NB4 (cell line): ENCODE data around the gene SEMA5A.

Experiments
- MYC ChIP-seq: IDR thresholded peaks from 2 replicates; pipeline ENCODE4 v1.6.1; 2011; ENCODE audit warnings: low read depth, low read length
- TF ChIP-seq, protein P1 (sequence below): IDR thresholded peaks from one replicate; pipeline ENCODE4 v1.5.1; 2012; ENCODE audit warnings: low read depth, low read length

DNA sequence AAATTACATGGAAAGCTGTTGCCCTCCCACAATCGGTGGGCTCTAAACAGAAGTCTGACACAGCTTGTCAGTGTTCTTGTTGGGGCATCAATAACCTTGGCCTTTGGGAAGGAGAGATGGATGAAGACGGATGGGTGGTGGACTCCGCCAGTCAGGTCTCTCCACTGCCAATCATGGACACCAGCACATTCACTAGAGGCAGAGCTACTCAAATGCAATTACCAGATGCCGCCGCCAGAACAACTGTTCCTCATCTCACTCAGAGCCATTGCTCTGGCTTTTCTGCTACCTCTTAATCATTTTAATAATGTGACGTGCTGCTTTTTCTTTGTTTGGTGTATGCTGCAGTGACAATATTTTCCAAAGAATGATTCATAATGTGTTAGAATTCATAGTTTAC lies 27.9 kb upstream of the SEMA5A start:
- no peak for TF ChIP-seq MYC
- TF ChIP-seq, protein P1, sequence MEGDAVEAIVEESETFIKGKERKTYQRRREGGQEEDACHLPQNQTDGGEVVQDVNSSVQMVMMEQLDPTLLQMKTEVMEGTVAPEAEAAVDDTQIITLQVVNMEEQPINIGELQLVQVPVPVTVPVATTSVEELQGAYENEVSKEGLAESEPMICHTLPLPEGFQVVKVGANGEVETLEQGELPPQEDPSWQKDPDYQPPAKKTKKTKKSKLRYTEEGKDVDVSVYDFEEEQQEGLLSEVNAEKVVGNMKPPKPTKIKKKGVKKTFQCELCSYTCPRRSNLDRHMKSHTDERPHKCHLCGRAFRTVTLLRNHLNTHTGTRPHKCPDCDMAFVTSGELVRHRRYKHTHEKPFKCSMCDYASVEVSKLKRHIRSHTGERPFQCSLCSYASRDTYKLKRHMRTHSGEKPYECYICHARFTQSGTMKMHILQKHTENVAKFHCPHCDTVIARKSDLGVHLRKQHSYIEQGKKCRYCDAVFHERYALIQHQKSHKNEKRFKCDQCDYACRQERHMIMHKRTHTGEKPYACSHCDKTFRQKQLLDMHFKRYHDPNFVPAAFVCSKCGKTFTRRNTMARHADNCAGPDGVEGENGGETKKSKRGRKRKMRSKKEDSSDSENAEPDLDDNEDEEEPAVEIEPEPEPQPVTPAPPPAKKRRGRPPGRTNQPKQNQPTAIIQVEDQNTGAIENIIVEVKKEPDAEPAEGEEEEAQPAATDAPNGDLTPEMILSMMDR = no peak
